Endothelial cell of umbilical vein (primary cell): ENCODE results near the gene PSD2. TPM values are rescaled to one million over a fixed set of nuclear protein-coding genes. Genes with fewer than 3 reads are reported as not detected.

Experiments
- BruUV-seq: library from RNA; stranded (reverse); fragments of 400-500 nt; replicated peaks from 2 replicates; lab custom pipeline; 2021; lab: Mats Ljungman, UMichigan
- CTCF ChIA-PET: fragments of 300-600, 350-600 bp; sonication (Branson Sonifier 250); formaldehyde crosslinking; loops from one replicate; lab custom pipeline; 2021; ENCODE audit warnings: antibody characterized with exemption, inconsistent platforms; lab: Charles Lee
- POLR2A ChIA-PET: fragments of 300-600, 350-600 bp; sonication (Branson Sonifier 250); formaldehyde crosslinking; loops from one replicate; lab custom pipeline; 2021; ENCODE audit warnings: antibody characterized with exemption, inconsistent platforms; lab: Charles Lee
- DNase-seq: peaks from one replicate; pipeline ENCODE4 v3.0.0-alpha.2; 2011; ENCODE audit warnings: low read depth, low spot score
- FAIRE-seq: peaks from 2 replicates; lab custom pipeline; 2011; peaks lifted over from hg19 to GRCh38; lab: Jason Lieb, UNC
- H2AFZ ChIP-seq: 2 replicates; pipeline ENCODE4 v1.6.0; 2012; ENCODE audit warnings: low read depth, low read length, control low read depth, inconsistent platforms
- H3K27ac ChIP-seq: 2 replicates; pipeline ENCODE4 v1.5.1; 2011; ENCODE audit warnings: low read depth, mild to moderate bottlenecking, control low read depth, low read length, moderate library complexity; ENCODE audit not compliant: insufficient read depth
- H3K27me3 ChIP-seq, 2 experiments: 2 replicates each; pipeline versions ENCODE4 v1.6.0 to v1.6.1; 2011; ENCODE audit warnings: low read length in 2 of 2, mixed read lengths in 1 of 2; ENCODE audit not compliant: control insufficient read depth in 2 of 2, insufficient read depth in 2 of 2
- H3K36me3 ChIP-seq, 2 experiments: 2 replicates in 1 of 2; 3 replicates in 1 of 2; pipeline ENCODE4 v1.5.1; 2011; ENCODE audit warnings: low read length in 2 of 2, mild to moderate bottlenecking in 1 of 2, moderate library complexity in 1 of 2; ENCODE audit not compliant: control insufficient read depth in 2 of 2, insufficient read depth in 2 of 2; ENCODE audit errors: extremely low read depth in 1 of 2
- H3K4me1 ChIP-seq: 3 replicates; pipeline ENCODE4 v1.5.1; 2011; ENCODE audit warnings: mild to moderate bottlenecking, low read length; ENCODE audit not compliant: control insufficient read depth, insufficient read depth; ENCODE audit errors: extremely low read depth
- H3K4me2 ChIP-seq: 2 replicates; pipeline ENCODE4 v1.6.1; 2011; ENCODE audit warnings: low read length, control low read depth, mixed read lengths; ENCODE audit not compliant: insufficient read depth
- H3K4me3 ChIP-seq, 3 experiments: fragments of 200-600 bp in 1 of 3; sonication (generic), shearing (Covaris generic) in 1 of 3; replicated peaks in 1 of 3; 2 replicates each; pipeline ENCODE4 v1.5.1; 2011 to 2016; ENCODE audit warnings: control low read depth in 3 of 3, low read length in 3 of 3, mild to moderate bottlenecking in 2 of 3, inconsistent platforms in 1 of 3, low read depth in 1 of 3, moderate library complexity in 1 of 3; ENCODE audit not compliant: insufficient read depth in 1 of 3
- H3K79me2 ChIP-seq: 2 replicates; pipeline ENCODE4 v1.6.0; 2012; ENCODE audit warnings: low read length, inconsistent platforms; ENCODE audit not compliant: control insufficient read depth, insufficient read depth
- H3K9ac ChIP-seq: replicated peaks from 2 replicates; pipeline ENCODE3; 2011; ENCODE audit warnings: low read length, control low read depth; ENCODE audit not compliant: insufficient read depth; ENCODE audit errors: extremely low read depth
- H3K9me1 ChIP-seq: replicated peaks from 3 replicates; pipeline ENCODE4 v1.6.0; 2011; ENCODE audit warnings: mild to moderate bottlenecking, low read length; ENCODE audit not compliant: control insufficient read depth, insufficient read depth; ENCODE audit errors: extremely low read depth
- H3K9me3 ChIP-seq: replicated peaks from 2 replicates; pipeline ENCODE4 v1.5.1; 2012; ENCODE audit warnings: low read length, inconsistent platforms; ENCODE audit not compliant: control insufficient read depth, insufficient read depth
- H4K20me1 ChIP-seq: replicated peaks from 2 replicates; pipeline ENCODE3; 2011; ENCODE audit warnings: mild to moderate bottlenecking, low read length; ENCODE audit not compliant: control insufficient read depth, insufficient read depth; ENCODE audit errors: extremely low read depth
- MYC ChIP-seq: IDR thresholded peaks from one replicate; pipeline ENCODE4 v1.6.1; 2011; ENCODE audit warnings: mild to moderate bottlenecking, low read depth, low read length
- POLR2A ChIP-seq: IDR thresholded peaks from 2 replicates; pipeline ENCODE4 v1.6.1; 2012; ENCODE audit warnings: low read depth, mild to moderate bottlenecking, control low read depth, low read length
- dilution Hi-C: fragments of 300-500 bp; cut with MboI; formaldehyde crosslinking; loops from one replicate; pipeline ENCODE4 v1.15.0; 2019; ENCODE audit warnings: low sequenced_read_pairs; ENCODE audit not compliant: extremely low pct_ligation_motif_present
- intact Hi-C: fragments of 100-400 bp; cut with micrococcal nuclease; formaldehyde crosslinking; loops from one replicate; pipeline ENCODE4 v1.10.0; 2022
- polyA plus RNA-seq, 4 experiments: library from polyadenylated mRNA; depleted of rRNA in 3 of 4; stranded (reverse) in 3 of 4; unstranded in 1 of 4; fragments of >200 nt; gene quantifications; 2 replicates each; pipeline versions ENCODE4 v1.2.1 to v1.2.3, GENCODE V29; 2011 to 2012; ENCODE audit warnings: missing spikeins in 1 of 4
- total RNA-seq: library from RNA; stranded (reverse); gene quantifications from 2 replicates; pipeline ENCODE4 v1.2.3, GENCODE V29; 2021
- TF ChIP-seq, protein P1 (sequence below), 2 donors: IDR thresholded peaks; 1 replicate in 1 of 2; 2 replicates in 1 of 2; pipeline ENCODE4 v1.5.1; 2011; ENCODE audit warnings: low read length in 2 of 2, mild to moderate bottlenecking in 2 of 2, moderate library complexity in 2 of 2, control low read depth in 1 of 2, inconsistent platforms in 1 of 2, low read depth in 1 of 2; ENCODE audit not compliant: insufficient read depth in 1 of 2; ENCODE audit errors: extremely low read depth in 1 of 2
- TF ChIP-seq, protein P2 (sequence below): IDR thresholded peaks from 2 replicates; pipeline ENCODE4 v1.6.1; 2011; ENCODE audit not compliant: insufficient read depth, insufficient read length

PSD2 gene
- total and polyA plus RNA-seq, 2 donors (not counting 3 experiments of a cell fraction or from before 2014, with no cell fraction given) = not detected

DNA sequence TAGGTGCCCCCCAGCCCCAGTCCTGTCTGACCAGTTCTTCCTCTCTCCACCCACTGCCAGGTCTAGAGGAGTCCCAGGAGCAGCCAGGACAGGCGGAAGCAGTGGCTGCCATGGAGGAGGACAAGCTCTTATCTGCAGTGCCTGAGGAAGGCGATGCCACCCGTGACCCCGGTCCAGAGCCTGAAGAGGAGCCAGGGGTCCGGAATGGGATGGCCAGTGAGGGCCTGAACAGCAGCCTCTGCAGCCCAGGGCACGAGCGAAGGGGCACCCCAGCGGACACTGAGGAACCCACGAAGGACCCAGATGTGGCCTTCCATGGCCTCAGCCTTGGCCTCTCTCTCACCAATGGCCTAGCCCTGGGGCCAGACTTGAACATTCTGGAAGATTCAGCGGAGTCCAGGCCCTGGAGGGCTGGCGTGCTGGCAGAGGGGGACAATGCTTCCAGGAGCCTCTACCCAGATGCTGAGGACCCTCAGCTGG lies 13.8 kb downstream of the PSD2 start:
- H3K9ac ChIP-seq = no peak overlapping the region
- no peaks in the 10 kb centered on the region for H3K9me1 ChIP-seq
- H4K20me1 ChIP-seq = no peaks in the 10 kb centered on the region
- BruUV-seq = no TSS peak
- intact Hi-C loops = no loop called here
- dilution Hi-C loops = no loop called here
- no peaks in the 10 kb centered on the region for H3K9me3 ChIP-seq
- no peaks in the 10 kb centered on the region for H3K27me3 ChIP-seq
- H3K4me1 ChIP-seq = no peaks in the 10 kb centered on the region
- H3K79me2 ChIP-seq = no peaks in the 10 kb centered on the region
- no peak overlapping the region for H3K27ac ChIP-seq
- no peak for DNase-seq
- no peak overlapping the region for H3K4me2 ChIP-seq
- ChIA-PET POLR2A (no interaction called here), CTCF (no interaction called here)
- no peaks in the 10 kb centered on the region for H3K36me3 ChIP-seq
- H2AFZ ChIP-seq = no peak overlapping the region
- FAIRE-seq = no peak
- H3K4me3 ChIP-seq = no peak overlapping the region
- TF ChIP-seq MYC (no peak), POLR2A (no peak)
- TF ChIP-seq, protein P1, sequence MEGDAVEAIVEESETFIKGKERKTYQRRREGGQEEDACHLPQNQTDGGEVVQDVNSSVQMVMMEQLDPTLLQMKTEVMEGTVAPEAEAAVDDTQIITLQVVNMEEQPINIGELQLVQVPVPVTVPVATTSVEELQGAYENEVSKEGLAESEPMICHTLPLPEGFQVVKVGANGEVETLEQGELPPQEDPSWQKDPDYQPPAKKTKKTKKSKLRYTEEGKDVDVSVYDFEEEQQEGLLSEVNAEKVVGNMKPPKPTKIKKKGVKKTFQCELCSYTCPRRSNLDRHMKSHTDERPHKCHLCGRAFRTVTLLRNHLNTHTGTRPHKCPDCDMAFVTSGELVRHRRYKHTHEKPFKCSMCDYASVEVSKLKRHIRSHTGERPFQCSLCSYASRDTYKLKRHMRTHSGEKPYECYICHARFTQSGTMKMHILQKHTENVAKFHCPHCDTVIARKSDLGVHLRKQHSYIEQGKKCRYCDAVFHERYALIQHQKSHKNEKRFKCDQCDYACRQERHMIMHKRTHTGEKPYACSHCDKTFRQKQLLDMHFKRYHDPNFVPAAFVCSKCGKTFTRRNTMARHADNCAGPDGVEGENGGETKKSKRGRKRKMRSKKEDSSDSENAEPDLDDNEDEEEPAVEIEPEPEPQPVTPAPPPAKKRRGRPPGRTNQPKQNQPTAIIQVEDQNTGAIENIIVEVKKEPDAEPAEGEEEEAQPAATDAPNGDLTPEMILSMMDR (IDR thresholded peaks at IDR 0.05; ENCODE audit: extremely low read depth in 1 of 2, insufficient read depth in 1 of 2, low read depth in 1 of 2, low read length in 2 of 2) = no peak
- TF ChIP-seq, protein P2, sequence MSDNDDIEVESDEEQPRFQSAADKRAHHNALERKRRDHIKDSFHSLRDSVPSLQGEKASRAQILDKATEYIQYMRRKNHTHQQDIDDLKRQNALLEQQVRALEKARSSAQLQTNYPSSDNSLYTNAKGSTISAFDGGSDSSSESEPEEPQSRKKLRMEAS = no peak
